NCI-H748 (cell line): ENCODE data around the gene SGMS1.
"Not testable (repeated sequence)": the region's sequence is repeated elsewhere in the genome, so short reads cannot be mapped to it uniquely, and the experiment has no call there.

Experiments
- DNase-seq: peaks from one replicate; lab custom pipeline; 2025; ENCODE audit not compliant: unreplicated experiment; lab: John Stamatoyannopoulos, UW

SGMS1 gene

GRCh38 chr10:50540069-50540825, 83.5 kb downstream of the SGMS1 start:
- no peak for DNase-seq

- no peak for DNase-seq
Measured at GRCh38 chr10:50538555-50539398, 85.0 kb downstream of the SGMS1 start.

- no peak for DNase-seq
Measured at GRCh38 chr10:50536617-50537240, 87.0 kb downstream of the SGMS1 start.

- not testable (repeated sequence) for DNase-seq
Measured at GRCh38 chr10:50534748-50535376, 88.9 kb downstream of the SGMS1 start.

GRCh38 chr10:50533296-50533695, 90.5 kb downstream of the SGMS1 start:
- DNase-seq, result no peak

GRCh38 chr10:50531388-50532077, 92.2 kb downstream of the SGMS1 start:
- DNase-seq, result no peak

- DNase-seq, result no peak
Measured at GRCh38 chr10:50529660-50530059, 94.1 kb downstream of the SGMS1 start.

GRCh38 chr10:50528206-50528605, 95.5 kb downstream of the SGMS1 start:
- no peak for DNase-seq

GRCh38 chr10:50527442-50528043, 96.2 kb downstream of the SGMS1 start:
- DNase-seq, result no peak

- DNase-seq, result no peak
Measured at GRCh38 chr10:50526185-50526584, 97.6 kb downstream of the SGMS1 start.

GRCh38 chr10:50523357-50523756, 100.4 kb downstream of the SGMS1 start:
- DNase-seq, result no peak

GRCh38 chr10:50522908-50523307, 100.8 kb downstream of the SGMS1 start:
- no peak for DNase-seq

- no peak for DNase-seq
Measured at GRCh38 chr10:50520115-50520514, 103.6 kb downstream of the SGMS1 start.

- no peak for DNase-seq
Measured at GRCh38 chr10:50517626-50518025, 106.1 kb downstream of the SGMS1 start.

- DNase-seq, result no peak
Measured at GRCh38 chr10:50516171-50516570, 107.6 kb downstream of the SGMS1 start.

- no peak for DNase-seq
Measured at GRCh38 chr10:50515420-50515819, 108.3 kb downstream of the SGMS1 start.

GRCh38 chr10:50514995-50515394, 108.8 kb downstream of the SGMS1 start:
- DNase-seq, result no peak

- no peak for DNase-seq
Measured at GRCh38 chr10:50513956-50514355, 109.8 kb downstream of the SGMS1 start.

GRCh38 chr10:50512743-50513416, 110.9 kb downstream of the SGMS1 start:
- DNase-seq, result no peak

- no peak for DNase-seq
Measured at GRCh38 chr10:50512214-50512595, 111.6 kb downstream of the SGMS1 start.
